ENCODE data around the gene ACTR3. TPM values are rescaled to one million over a fixed set of nuclear protein-coding genes. Genes with fewer than 3 reads are reported as not detected.

Gene ACTR3
- total and polyA plus RNA-seq, 4 donors, result 34.4 to 99.6 (median 51.8) TPM

DNA sequence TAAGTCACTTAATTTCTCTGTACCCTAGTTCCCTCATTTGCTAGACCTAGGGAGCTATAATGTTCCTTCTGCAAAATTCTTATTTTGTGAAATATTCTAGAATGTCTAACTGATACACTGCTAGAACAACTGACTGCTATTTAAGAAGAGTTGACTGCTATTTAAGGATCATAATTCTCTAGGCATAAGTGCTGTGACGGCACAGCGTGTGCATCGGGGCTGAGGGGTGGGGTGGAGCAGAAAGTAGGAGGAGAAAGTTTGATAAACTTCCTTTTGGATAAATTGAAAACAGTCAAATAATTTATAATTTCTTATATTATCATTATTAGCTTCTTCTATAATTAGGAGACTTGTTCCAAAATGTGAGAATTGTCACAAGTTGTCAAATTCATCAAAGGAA, 10.4 kb upstream of the ACTR3 start:
- WGBS, result 87% methylated on average over 3 of the region's 3 CpGs
- no peak for TF ChIP-seq SP1 (IDR thresholded peaks at IDR 0.05)
- no peak for TF ChIP-seq EGR1 (IDR thresholded peaks at IDR 0.05; ENCODE audit: low read depth in 2 of 2)
- TF ChIP-seq RXRA (IDR thresholded peaks at IDR 0.05), result no peak
- no peak for TF ChIP-seq TAF1 (conservative IDR thresholded peaks at IDR 0.05)
- no peak for TF ChIP-seq NR2F2 (IDR thresholded peaks at IDR 0.05)

DNA sequence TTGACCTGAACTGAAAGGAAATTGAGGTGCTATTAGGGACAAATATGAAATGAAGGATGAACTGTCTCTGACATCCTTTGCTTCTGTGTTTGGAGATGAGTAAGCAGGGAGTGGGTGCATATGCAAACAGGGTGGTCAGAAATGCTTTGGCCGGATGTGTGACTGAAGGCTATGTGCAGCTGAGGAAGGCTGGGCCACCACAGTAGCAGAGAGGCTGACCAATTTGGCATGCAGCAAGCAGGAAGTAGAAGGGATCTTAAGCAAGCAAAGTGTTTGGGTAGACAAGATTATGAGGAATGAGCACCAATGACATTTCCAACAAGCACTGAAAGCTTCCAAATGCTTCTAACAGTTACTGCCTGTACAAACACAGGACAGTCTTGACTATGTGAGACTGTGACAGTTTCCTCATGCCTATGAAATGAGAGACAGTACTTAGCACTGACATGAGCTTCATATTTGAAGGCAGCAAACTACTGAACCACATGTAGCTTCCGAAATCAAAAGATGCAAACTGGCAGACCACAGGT, 3.3 kb upstream of the ACTR3 start:
- 72% methylated on average over 2 of the region's 2 CpGs for WGBS
- no peaks in the 10 kb centered on the region for H3K36me3 ChIP-seq (ENCODE audit: control insufficient read depth in 4 of 4, insufficient read depth in 3 of 4, low read depth in 1 of 4, low read length in 3 of 4)
- H3K27ac ChIP-seq (ENCODE audit: low read depth in 1 of 2, low read length in 2 of 2), result peak overlapping the region in 1 of 2 donors; percentile 33
- TF ChIP-seq, protein P1, sequence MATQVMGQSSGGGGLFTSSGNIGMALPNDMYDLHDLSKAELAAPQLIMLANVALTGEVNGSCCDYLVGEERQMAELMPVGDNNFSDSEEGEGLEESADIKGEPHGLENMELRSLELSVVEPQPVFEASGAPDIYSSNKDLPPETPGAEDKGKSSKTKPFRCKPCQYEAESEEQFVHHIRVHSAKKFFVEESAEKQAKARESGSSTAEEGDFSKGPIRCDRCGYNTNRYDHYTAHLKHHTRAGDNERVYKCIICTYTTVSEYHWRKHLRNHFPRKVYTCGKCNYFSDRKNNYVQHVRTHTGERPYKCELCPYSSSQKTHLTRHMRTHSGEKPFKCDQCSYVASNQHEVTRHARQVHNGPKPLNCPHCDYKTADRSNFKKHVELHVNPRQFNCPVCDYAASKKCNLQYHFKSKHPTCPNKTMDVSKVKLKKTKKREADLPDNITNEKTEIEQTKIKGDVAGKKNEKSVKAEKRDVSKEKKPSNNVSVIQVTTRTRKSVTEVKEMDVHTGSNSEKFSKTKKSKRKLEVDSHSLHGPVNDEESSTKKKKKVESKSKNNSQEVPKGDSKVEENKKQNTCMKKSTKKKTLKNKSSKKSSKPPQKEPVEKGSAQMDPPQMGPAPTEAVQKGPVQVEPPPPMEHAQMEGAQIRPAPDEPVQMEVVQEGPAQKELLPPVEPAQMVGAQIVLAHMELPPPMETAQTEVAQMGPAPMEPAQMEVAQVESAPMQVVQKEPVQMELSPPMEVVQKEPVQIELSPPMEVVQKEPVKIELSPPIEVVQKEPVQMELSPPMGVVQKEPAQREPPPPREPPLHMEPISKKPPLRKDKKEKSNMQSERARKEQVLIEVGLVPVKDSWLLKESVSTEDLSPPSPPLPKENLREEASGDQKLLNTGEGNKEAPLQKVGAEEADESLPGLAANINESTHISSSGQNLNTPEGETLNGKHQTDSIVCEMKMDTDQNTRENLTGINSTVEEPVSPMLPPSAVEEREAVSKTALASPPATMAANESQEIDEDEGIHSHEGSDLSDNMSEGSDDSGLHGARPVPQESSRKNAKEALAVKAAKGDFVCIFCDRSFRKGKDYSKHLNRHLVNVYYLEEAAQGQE (IDR thresholded peaks at IDR 0.05), result no peak
- no peak for TF ChIP-seq EGR1 (IDR thresholded peaks at IDR 0.05; ENCODE audit: low read depth in 2 of 2)
- TF ChIP-seq RAD21 (IDR thresholded peaks at IDR 0.05), result peak in 1 of 2 donors; percentile 24
- TF ChIP-seq HNF4G (IDR thresholded peaks at IDR 0.05), result no peak
- TF ChIP-seq HNF4A (conservative IDR thresholded peaks at IDR 0.05), result no peak
- no peak for TF ChIP-seq SP1 (IDR thresholded peaks at IDR 0.05)
- TF ChIP-seq RXRA (IDR thresholded peaks at IDR 0.05), result no peak
- TF ChIP-seq TAF1 (conservative IDR thresholded peaks at IDR 0.05), result no peak
- no peak for TF ChIP-seq JUND (IDR thresholded peaks at IDR 0.05)
- TF ChIP-seq, protein P2, sequence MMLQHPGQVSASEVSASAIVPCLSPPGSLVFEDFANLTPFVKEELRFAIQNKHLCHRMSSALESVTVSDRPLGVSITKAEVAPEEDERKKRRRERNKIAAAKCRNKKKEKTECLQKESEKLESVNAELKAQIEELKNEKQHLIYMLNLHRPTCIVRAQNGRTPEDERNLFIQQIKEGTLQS (IDR thresholded peaks at IDR 0.05), result no peak
- no peak for TF ChIP-seq GABPA (IDR thresholded peaks at IDR 0.05 in 1 of 2, conservative IDR thresholded peaks at IDR 0.05 in 1 of 2)
- TF ChIP-seq, protein P3, sequence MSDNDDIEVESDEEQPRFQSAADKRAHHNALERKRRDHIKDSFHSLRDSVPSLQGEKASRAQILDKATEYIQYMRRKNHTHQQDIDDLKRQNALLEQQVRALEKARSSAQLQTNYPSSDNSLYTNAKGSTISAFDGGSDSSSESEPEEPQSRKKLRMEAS (IDR thresholded peaks at IDR 0.05), result peak; percentile 26
- no peak for DNase-seq (ENCODE audit: low spot score)
- H3K9ac ChIP-seq (ENCODE audit: low read depth in 1 of 2, low read length in 2 of 2), result no peak overlapping the region
- H3K9me3 ChIP-seq (ENCODE audit: control insufficient read depth in 4 of 4, low read length in 3 of 4), result no peaks in the 10 kb centered on the region
- H3K4me3 ChIP-seq (ENCODE audit: low read depth in 1 of 3, low read length in 3 of 3), result no peak overlapping the region
- H3K27me3 ChIP-seq (ENCODE audit: control insufficient read depth in 4 of 4, insufficient read depth in 4 of 4, low read length in 3 of 4), result no peaks in the 10 kb centered on the region
- peaks cover 2 to 16% (median 8%) of the 10 kb centered on the region in 4 donors for H3K4me1 ChIP-seq (ENCODE audit: control insufficient read depth in 4 of 4, insufficient read depth in 4 of 4, low read length in 3 of 4)

More for the DNA sequence above, 10.4 kb upstream of the ACTR3 start:
- H3K27me3 ChIP-seq (ENCODE audit: control insufficient read depth in 4 of 4, insufficient read depth in 4 of 4, low read length in 3 of 4), result no peaks in the 10 kb centered on the region
- no peak for DNase-seq (ENCODE audit: low spot score)
- no peak overlapping the region for H3K27ac ChIP-seq (ENCODE audit: low read depth in 1 of 2, low read length in 2 of 2)
- no peak overlapping the region for H3K4me3 ChIP-seq (ENCODE audit: low read depth in 1 of 3, low read length in 3 of 3)
- peaks cover 0 to 3% (median 0%) of the 10 kb centered on the region in 4 donors for H3K4me1 ChIP-seq (ENCODE audit: control insufficient read depth in 4 of 4, insufficient read depth in 4 of 4, low read length in 3 of 4)
- no peaks in the 10 kb centered on the region for H3K36me3 ChIP-seq (ENCODE audit: control insufficient read depth in 4 of 4, insufficient read depth in 3 of 4, low read depth in 1 of 4, low read length in 3 of 4)
- no peak overlapping the region for H3K9ac ChIP-seq (ENCODE audit: low read depth in 1 of 2, low read length in 2 of 2)
- H3K9me3 ChIP-seq (ENCODE audit: control insufficient read depth in 4 of 4, low read length in 3 of 4), result no peaks in the 10 kb centered on the region

Data from liver (tissue), 9 donors.